OCI-LY3 (cell line): ENCODE results near the gene PDE1A.

ENCODE experiments used
- CTCF ChIP-seq: fragments of 200-600, 300-600 bp; sonication (generic); IDR thresholded peaks from 2 replicates; pipeline ENCODE4 v1.5.1; 2014; ENCODE audit warnings: antibody characterized with exemption, low read length, low read depth
- EZH2phosphoT487 ChIP-seq: fragments of 200-600 bp; shearing (Covaris generic); IDR thresholded peaks from 2 replicates; pipeline ENCODE4 v1.6.1; 2018; ENCODE audit warnings: antibody characterized with exemption, mixed run types, low read depth

GRCh38 chr2:182115258-182115657 lies 311.6 kb downstream of the PDE1A start:
- no peak for TF ChIP-seq CTCF
- TF ChIP-seq EZH2phosphoT487 = no peak
